ENCODE results near the gene DTX3. TPM values are rescaled to one million over a fixed set of nuclear protein-coding genes. Genes with fewer than 3 reads are reported as not detected.
"Not testable (repeated sequence)": the region's sequence is repeated elsewhere in the genome, so short reads cannot be mapped to it uniquely, and the experiment has no call there.

Gene DTX3, protein sequence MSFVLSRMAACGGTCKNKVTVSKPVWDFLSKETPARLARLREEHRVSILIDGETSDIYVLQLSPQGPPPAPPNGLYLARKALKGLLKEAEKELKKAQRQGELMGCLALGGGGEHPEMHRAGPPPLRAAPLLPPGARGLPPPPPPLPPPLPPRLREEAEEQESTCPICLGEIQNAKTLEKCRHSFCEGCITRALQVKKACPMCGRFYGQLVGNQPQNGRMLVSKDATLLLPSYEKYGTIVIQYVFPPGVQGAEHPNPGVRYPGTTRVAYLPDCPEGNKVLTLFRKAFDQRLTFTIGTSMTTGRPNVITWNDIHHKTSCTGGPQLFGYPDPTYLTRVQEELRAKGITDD
- 43.7 TPM for total RNA-seq (ENCODE audit: unreplicated experiment)
- long read RNA-seq, result 0 reads

DNA sequence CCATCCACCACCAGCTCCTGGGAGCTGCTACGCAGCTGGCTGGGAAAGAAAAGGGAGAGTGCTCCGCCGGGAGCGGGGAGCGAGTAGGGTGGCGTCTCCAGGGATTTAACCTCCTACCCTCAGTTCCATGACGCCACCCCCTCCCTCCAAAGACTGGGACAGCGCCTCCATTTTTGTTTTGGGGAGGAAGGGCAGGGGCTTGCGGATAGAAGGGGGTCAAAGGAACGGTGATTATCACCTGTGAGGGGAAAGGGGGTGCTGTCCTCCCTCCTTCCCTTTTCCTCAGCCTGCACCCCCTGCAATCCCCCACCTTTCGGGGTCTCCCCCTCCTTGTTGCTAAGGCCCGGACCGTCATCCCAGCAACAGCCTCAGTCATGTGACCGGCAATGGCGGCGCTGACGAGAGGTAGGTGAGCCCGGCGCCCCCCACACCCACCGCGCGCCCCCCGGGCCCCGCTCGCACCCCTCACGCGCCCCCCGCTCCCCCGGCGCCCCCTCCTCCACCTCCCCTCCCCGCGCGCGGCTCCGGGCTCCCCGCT, at the start of gene DTX3:
TSS of gene DTX3 (plus strand) at position 371 of the 538 bp plus-strand sequence. CDS start 1,694 bp downstream, outside the sequence.
- TF ChIP-seq, protein P1, sequence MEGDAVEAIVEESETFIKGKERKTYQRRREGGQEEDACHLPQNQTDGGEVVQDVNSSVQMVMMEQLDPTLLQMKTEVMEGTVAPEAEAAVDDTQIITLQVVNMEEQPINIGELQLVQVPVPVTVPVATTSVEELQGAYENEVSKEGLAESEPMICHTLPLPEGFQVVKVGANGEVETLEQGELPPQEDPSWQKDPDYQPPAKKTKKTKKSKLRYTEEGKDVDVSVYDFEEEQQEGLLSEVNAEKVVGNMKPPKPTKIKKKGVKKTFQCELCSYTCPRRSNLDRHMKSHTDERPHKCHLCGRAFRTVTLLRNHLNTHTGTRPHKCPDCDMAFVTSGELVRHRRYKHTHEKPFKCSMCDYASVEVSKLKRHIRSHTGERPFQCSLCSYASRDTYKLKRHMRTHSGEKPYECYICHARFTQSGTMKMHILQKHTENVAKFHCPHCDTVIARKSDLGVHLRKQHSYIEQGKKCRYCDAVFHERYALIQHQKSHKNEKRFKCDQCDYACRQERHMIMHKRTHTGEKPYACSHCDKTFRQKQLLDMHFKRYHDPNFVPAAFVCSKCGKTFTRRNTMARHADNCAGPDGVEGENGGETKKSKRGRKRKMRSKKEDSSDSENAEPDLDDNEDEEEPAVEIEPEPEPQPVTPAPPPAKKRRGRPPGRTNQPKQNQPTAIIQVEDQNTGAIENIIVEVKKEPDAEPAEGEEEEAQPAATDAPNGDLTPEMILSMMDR (IDR thresholded peaks at IDR 0.05; ENCODE audit: unreplicated experiment), result no peak
- Mint-ChIP-seq H3K27ac (ENCODE audit: unreplicated experiment) (peak within 1 kb of the TSS; percentile 89), H3K27me3 (ENCODE audit: unreplicated experiment) (peaks cover 14% of the 10 kb centered on the region), H3K4me1 (ENCODE audit: unreplicated experiment) (peaks cover 20% of the 10 kb centered on the region), H3K4me3 (ENCODE audit: unreplicated experiment) (peak within 1 kb of the TSS; percentile 93), H3K9me3 (ENCODE audit: unreplicated experiment) (no peaks in the 10 kb centered on the region), H3K36me3 (ENCODE audit: low read depth, unreplicated experiment) (peaks cover 38% of the 10 kb centered on the region)
- no peak for DNase-seq (ENCODE audit: low spot score)

DNA sequence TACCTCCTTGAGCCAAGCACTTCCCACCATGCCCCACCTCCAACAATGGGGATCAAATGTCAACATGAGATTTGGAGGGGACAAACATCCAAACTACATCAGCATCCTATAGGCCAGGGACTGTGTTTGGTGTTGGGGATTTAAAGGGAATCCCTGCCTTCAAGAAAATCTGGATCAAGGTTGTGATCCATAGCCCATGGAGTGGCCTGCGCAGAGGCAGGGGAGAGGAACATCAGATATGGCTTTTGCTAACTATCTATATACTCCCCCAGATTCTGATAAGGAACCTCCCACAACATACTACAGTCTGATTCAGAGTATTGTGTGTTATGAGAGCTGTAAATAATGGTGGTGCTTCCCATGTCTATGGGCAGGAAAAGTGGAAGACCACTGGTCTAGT, 49.7 kb upstream of the DTX3 start:
- no peak for DNase-seq (ENCODE audit: low spot score)
- H3K36me3 Mint-ChIP-seq (ENCODE audit: low read depth, unreplicated experiment), result no peaks in the 10 kb centered on the region
- H3K4me3 Mint-ChIP-seq (ENCODE audit: unreplicated experiment), result no peak overlapping the region
- TF ChIP-seq, protein P1 (IDR thresholded peaks at IDR 0.05; ENCODE audit: unreplicated experiment), result no peak
- no peak overlapping the region for H3K27ac Mint-ChIP-seq (ENCODE audit: unreplicated experiment)
- no peaks in the 10 kb centered on the region for H3K4me1 Mint-ChIP-seq (ENCODE audit: unreplicated experiment)
- H3K27me3 Mint-ChIP-seq (ENCODE audit: unreplicated experiment), result peaks cover 7% of the 10 kb centered on the region
- no peaks in the 10 kb centered on the region for H3K9me3 Mint-ChIP-seq (ENCODE audit: unreplicated experiment)

- H3K27me3 Mint-ChIP-seq (ENCODE audit: unreplicated experiment), result no peaks in the 10 kb centered on the region
- H3K36me3 Mint-ChIP-seq (ENCODE audit: low read depth, unreplicated experiment), result no peaks in the 10 kb centered on the region
- TF ChIP-seq, protein P1 (IDR thresholded peaks at IDR 0.05; ENCODE audit: unreplicated experiment), result no peak
- no peaks in the 10 kb centered on the region for H3K4me1 Mint-ChIP-seq (ENCODE audit: unreplicated experiment)
- no peaks in the 10 kb centered on the region for H3K9me3 Mint-ChIP-seq (ENCODE audit: unreplicated experiment)
- no peak for DNase-seq (ENCODE audit: low spot score)
- no peak overlapping the region for H3K27ac Mint-ChIP-seq (ENCODE audit: unreplicated experiment)
- H3K4me3 Mint-ChIP-seq (ENCODE audit: unreplicated experiment), result no peak overlapping the region
Observed at GRCh38 chr12:57558864-57559263, 45.8 kb upstream of the DTX3 start.

GRCh38 chr12:57560516-57560915, 44.1 kb upstream of the DTX3 start:
- H3K9me3 Mint-ChIP-seq (ENCODE audit: unreplicated experiment), result no peaks in the 10 kb centered on the region
- no peaks in the 10 kb centered on the region for H3K27me3 Mint-ChIP-seq (ENCODE audit: unreplicated experiment)
- H3K4me1 Mint-ChIP-seq (ENCODE audit: unreplicated experiment), result no peaks in the 10 kb centered on the region
- H3K27ac Mint-ChIP-seq (ENCODE audit: unreplicated experiment), result no peak overlapping the region
- H3K36me3 Mint-ChIP-seq (ENCODE audit: low read depth, unreplicated experiment), result no peaks in the 10 kb centered on the region
- H3K4me3 Mint-ChIP-seq (ENCODE audit: unreplicated experiment), result no peak overlapping the region
- TF ChIP-seq, protein P1 (IDR thresholded peaks at IDR 0.05; ENCODE audit: unreplicated experiment), result no peak
- no peak for DNase-seq (ENCODE audit: low spot score)

DNA sequence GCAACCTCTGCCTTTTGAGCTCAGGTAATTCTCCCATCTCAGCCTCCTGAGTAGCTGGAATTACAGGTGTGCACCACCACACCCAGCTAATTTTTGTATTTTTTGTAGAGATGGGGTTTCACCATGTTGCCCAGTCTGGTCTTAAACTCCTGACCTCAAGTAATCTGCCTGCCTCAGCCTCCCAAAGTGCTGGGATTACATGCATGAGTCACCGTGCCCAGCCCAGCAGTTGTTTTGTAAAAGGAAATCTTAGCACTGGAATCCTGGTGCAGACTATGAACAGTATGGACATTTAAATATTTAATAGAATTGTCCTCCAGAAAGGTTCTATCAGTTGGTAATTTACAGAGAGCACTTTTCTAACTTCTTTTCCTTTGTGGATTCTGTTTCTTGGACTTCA, 43.5 kb upstream of the DTX3 start:
- not testable (repeated sequence) for H3K9me3 Mint-ChIP-seq (ENCODE audit: unreplicated experiment); H3K36me3 Mint-ChIP-seq (ENCODE audit: low read depth, unreplicated experiment); DNase-seq (ENCODE audit: low spot score); H3K4me1 Mint-ChIP-seq (ENCODE audit: unreplicated experiment); H3K27me3 Mint-ChIP-seq (ENCODE audit: unreplicated experiment); H3K27ac Mint-ChIP-seq (ENCODE audit: unreplicated experiment); H3K4me3 Mint-ChIP-seq (ENCODE audit: unreplicated experiment)
